ENCODE data around the gene KIAA0040.

KIAA0040 gene

GRCh38 chr1:175185903-175186302, 6.7 kb downstream of the KIAA0040 start:
- ChIA-PET POLR2A (no interaction called here), CTCF (interaction anchor here (2.4 to 7.4 kb wide), 4 partner anchors 14 to 133 kb away, joined by 8 to 58 read pairs (median 22); no protein-coding TSS in a partner anchor)
- no peak for TF ChIP-seq CTCF (IDR thresholded peaks at IDR 0.05; ENCODE audit: control extremely low read depth, extremely low read depth, low read depth, missing control alignments)

GRCh38 chr1:175183586-175183985, 9.0 kb downstream of the KIAA0040 start:
- CTCF ChIA-PET = interaction anchor here (0.9 to 1.9 kb wide), 11 partner anchors 9 to 137 kb away, joined by 3 to 7 read pairs (median 4); no protein-coding TSS in a partner anchor
- TF ChIP-seq CTCF (IDR thresholded peaks at IDR 0.05; ENCODE audit: control extremely low read depth, extremely low read depth, low read depth, missing control alignments) = no peak
- POLR2A ChIA-PET = interaction anchor here (0.8 kb wide), 1 partner anchor 25 kb away, joined by 3 read pairs; no protein-coding TSS in a partner anchor
- no peak for DNase-seq (ENCODE audit: extremely low spot score)

More at GRCh38 chr1:175185903-175186302, 6.7 kb downstream of the KIAA0040 start:
- DNase-seq (ENCODE audit: extremely low spot score) = no peak

- no peak for TF ChIP-seq CTCF (IDR thresholded peaks at IDR 0.05; ENCODE audit: control extremely low read depth, extremely low read depth, low read depth, missing control alignments)
- DNase-seq (ENCODE audit: extremely low spot score) = no peak
- ChIA-PET POLR2A (no interaction called here), CTCF (interaction anchor here (1.2 to 1.9 kb wide), 6 partner anchors 8 to 37 kb away, joined by 3 to 7 read pairs (median 5); no protein-coding TSS in a partner anchor)
Measured at GRCh38 chr1:175182201-175182746, 10.3 kb downstream of the KIAA0040 start.

- ChIA-PET POLR2A (no interaction called here), CTCF (interaction anchor here (0.7 to 2.6 kb wide), 10 partner anchors 8 to 47 kb away, joined by 3 to 12 read pairs (median 4); no protein-coding TSS in a partner anchor)
- DNase-seq (ENCODE audit: extremely low spot score) = no peak
- TF ChIP-seq CTCF (IDR thresholded peaks at IDR 0.05; ENCODE audit: control extremely low read depth, extremely low read depth, low read depth, missing control alignments) = no peak
Measured at GRCh38 chr1:175179837-175180590, 12.6 kb downstream of the KIAA0040 start.

GRCh38 chr1:175178456-175178855, 14.1 kb downstream of the KIAA0040 start:
- DNase-seq (ENCODE audit: extremely low spot score) = no peak
- POLR2A ChIA-PET = no interaction called here
- no peak for TF ChIP-seq CTCF (IDR thresholded peaks at IDR 0.05; ENCODE audit: control extremely low read depth, extremely low read depth, low read depth, missing control alignments)
- CTCF ChIA-PET = interaction anchor here (0.9 kb wide), 1 partner anchor 26 kb away, joined by 3 read pairs; no protein-coding TSS in a partner anchor

GRCh38 chr1:175178056-175178455, 14.5 kb downstream of the KIAA0040 start:
- no peak for TF ChIP-seq CTCF (IDR thresholded peaks at IDR 0.05; ENCODE audit: control extremely low read depth, extremely low read depth, low read depth, missing control alignments)
- CTCF ChIA-PET = no interaction called here
- no peak for DNase-seq (ENCODE audit: extremely low spot score)
- POLR2A ChIA-PET = no interaction called here

All from GM10248 (cell line).